ENCODE data around the gene DIS3. TPM values are rescaled to one million over a fixed set of nuclear protein-coding genes. Genes with fewer than 3 reads are reported as not detected.

The DIS3 gene
- total RNA-seq, 2 donors from 2014 or later: 32.9 to 36.9 TPM

- no peaks in the 10 kb centered on the region for H3K27me3 ChIP-seq (ENCODE audit: control insufficient read depth, insufficient read depth, low read length, poor library complexity, severe bottlenecking)
- peaks cover 29% of the 10 kb centered on the region for H3K9me3 Mint-ChIP-seq
- no peaks in the 10 kb centered on the region for H3K4me1 ChIP-seq (ENCODE audit: control insufficient read depth, insufficient read depth, low read length)
Measured at GRCh38 chr13:72716776-72717175, 64.9 kb downstream of the DIS3 start.

More at GRCh38 chr13:72716776-72717175, 64.9 kb downstream of the DIS3 start:
- H3K27ac Mint-ChIP-seq: no peak overlapping the region
- no peak for TF ChIP-seq CTCF (conservative IDR thresholded peaks at IDR 0.05)
- H3K4me1 Mint-ChIP-seq: no peaks in the 10 kb centered on the region
- no peak overlapping the region for H3K4me3 Mint-ChIP-seq
- H3K9me3 ChIP-seq (ENCODE audit: control insufficient read depth, low read length): peaks cover 26% of the 10 kb centered on the region
- peaks cover 77% of the 10 kb centered on the region for H3K36me3 Mint-ChIP-seq (ENCODE audit: low read depth)
- H3K36me3 ChIP-seq (ENCODE audit: control insufficient read depth, insufficient read depth, low read length): peaks cover 62% of the 10 kb centered on the region
- peak overlapping the region; percentile 33 for H3K4me3 ChIP-seq (ENCODE audit: low read length)
- no peak overlapping the region for H3K27ac ChIP-seq (ENCODE audit: low read depth, low read length)
- no peak for DNase-seq
- no peak overlapping the region for H3K9ac ChIP-seq (ENCODE audit: extremely low read depth, low read length, poor library complexity, severe bottlenecking)
- no peaks in the 10 kb centered on the region for H3K27me3 Mint-ChIP-seq (ENCODE audit: insufficient read depth)
- WGBS, 2 experiments (ENCODE audit: insufficient coverage in 1 of 2, insufficient read length in 1 of 2): 65 to 95% methylated on average over 2 to 3 of the region's 3 CpGs

Other genes starting within 250 kb of the DIS3 start
- gene MZT1, start 54.3 kb downstream of the DIS3 start, total RNA-seq: 10 to 100 TPM; 22.0 to 27.5 TPM
- gene BORA, start 54.0 kb downstream of the DIS3 start, total RNA-seq: 10 to 100 TPM; 14.4 to 22.5 TPM
- 10 to 100 TPM; 25.6 to 35.2 TPM for gene PIBF1, start 233 bp upstream of the DIS3 start, total RNA-seq